T-helper 17 cell (primary cell): ENCODE results near the gene KBTBD4. TPM values are rescaled to one million over a fixed set of nuclear protein-coding genes. Genes with fewer than 3 reads are reported as not detected.
A peak's percentile ranks its signal among the peaks of the same experiment; 100 is the strongest.
"Not testable (repeated sequence)": the region's sequence is repeated elsewhere in the genome, so short reads cannot be mapped to it uniquely, and the experiment has no call there.

ENCODE experiments used
- ATAC-seq: fragments of 150-1000 bp; cut with Tn5 transposase; 2 replicates; pipeline ENCODE4 v1.10.0; 2021; ENCODE audit warnings: mild to moderate bottlenecking, moderate library complexity
- DNase-seq, 3 donors: peaks; one replicate each; pipeline versions ENCODE4 v3.0.0 to v3.0.0-alpha.2; 2020 to 2021
- H3K9me3 ChIP-seq: one replicate; pipeline ENCODE4 v1.7.0; 2013; ENCODE audit warnings: low read length, mild to moderate bottlenecking; ENCODE audit not compliant: control insufficient read depth, poor library complexity, severe bottlenecking
- H3K27ac Mint-ChIP-seq: one replicate; pipeline ENCODE4 v1.8.0; 2022; ENCODE audit warnings: mild to moderate bottlenecking, moderate library complexity, mixed read lengths
- H3K27me3 Mint-ChIP-seq: one replicate; pipeline ENCODE4 v1.8.0; 2022; ENCODE audit warnings: mixed read lengths
- H3K36me3 Mint-ChIP-seq: one replicate; pipeline ENCODE4 v1.8.0; 2022; ENCODE audit warnings: low read depth, mixed read lengths
- H3K4me1 Mint-ChIP-seq: one replicate; pipeline ENCODE4 v1.8.0; 2022; ENCODE audit warnings: mild to moderate bottlenecking, mixed read lengths
- H3K4me3 Mint-ChIP-seq: one replicate; pipeline ENCODE4 v1.8.0; 2022; ENCODE audit warnings: mild to moderate bottlenecking, moderate library complexity, mixed read lengths
- total RNA-seq, 4 donors: library from RNA in 2 of 4; stranded (reverse) in 2 of 4; gene quantifications; one replicate each; pipeline ENCODE4 v1.2.3 and lab custom pipeline; 2022 to 2026

KBTBD4 gene
- total RNA-seq, 2 donors from 2014 or later, result 20.0 to 23.7 TPM

GRCh38 chr11:47541070-47541469 is 37.7 kb downstream of the KBTBD4 start:
- no peak for ATAC-seq
- Mint-ChIP-seq H3K4me1 (peaks cover 38% of the 10 kb centered on the region), H3K36me3 (no peaks in the 10 kb centered on the region), H3K4me3 (peak overlapping the region; percentile 80), H3K27me3 (no peaks in the 10 kb centered on the region), H3K27ac (peak overlapping the region; percentile 89)
- DNase-seq, result no peak
- H3K9me3 ChIP-seq, result no peaks in the 10 kb centered on the region

DNA sequence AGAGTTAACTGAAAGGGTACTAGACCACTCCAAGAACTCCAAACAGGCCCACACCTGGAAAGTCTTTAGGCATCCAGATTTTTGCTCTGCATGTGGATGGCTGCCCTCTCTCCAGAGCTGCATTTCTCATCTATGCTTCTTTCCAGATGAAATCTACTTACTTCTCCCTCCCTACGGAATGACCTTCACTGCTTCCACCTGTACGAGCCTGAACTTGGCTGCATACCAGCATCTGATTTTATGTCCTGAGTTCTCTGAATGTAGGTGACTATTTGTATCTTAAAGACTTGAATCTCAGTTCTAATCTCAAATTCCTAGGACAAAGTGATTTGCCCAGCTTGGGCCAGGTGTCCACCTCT is 39.1 kb downstream of the KBTBD4 start:
- Mint-ChIP-seq H3K4me3 (no peak overlapping the region), H3K4me1 (peaks cover 43% of the 10 kb centered on the region), H3K27me3 (no peaks in the 10 kb centered on the region), H3K36me3 (no peaks in the 10 kb centered on the region), H3K27ac (peak overlapping the region; percentile 89)
- DNase-seq (no peak), ATAC-seq (no peak)
- H3K9me3 ChIP-seq, result no peaks in the 10 kb centered on the region

GRCh38 chr11:47538741-47539565 is 39.8 kb downstream of the KBTBD4 start:
- no peaks in the 10 kb centered on the region for H3K36me3 Mint-ChIP-seq
- H3K27me3 Mint-ChIP-seq, result no peaks in the 10 kb centered on the region
- H3K4me3 Mint-ChIP-seq, result peak overlapping the region; percentile 65
- H3K9me3 ChIP-seq, result no peaks in the 10 kb centered on the region
- DNase-seq (no peak), ATAC-seq (no peak)
- peak overlapping the region; percentile 89 for H3K27ac Mint-ChIP-seq
- H3K4me1 Mint-ChIP-seq, result peaks cover 38% of the 10 kb centered on the region

- H3K27me3 Mint-ChIP-seq, result no peaks in the 10 kb centered on the region
- H3K27ac Mint-ChIP-seq, result peak overlapping the region; percentile 43
- no peaks in the 10 kb centered on the region for H3K36me3 Mint-ChIP-seq
- no peaks in the 10 kb centered on the region for H3K9me3 ChIP-seq
- ATAC-seq, result no peak
- no peak overlapping the region for H3K4me3 Mint-ChIP-seq
- no peak for DNase-seq
- H3K4me1 Mint-ChIP-seq, result peaks cover 36% of the 10 kb centered on the region
Observed at GRCh38 chr11:47536915-47537314, 41.9 kb downstream of the KBTBD4 start.

GRCh38 chr11:47534704-47535251 is 44.0 kb downstream of the KBTBD4 start:
- Mint-ChIP-seq H3K27ac (no peak overlapping the region), H3K4me1 (peaks cover 28% of the 10 kb centered on the region), H3K27me3 (no peaks in the 10 kb centered on the region), H3K36me3 (no peaks in the 10 kb centered on the region), H3K4me3 (no peak overlapping the region)
- ATAC-seq (no peak), DNase-seq (no peak)
- no peaks in the 10 kb centered on the region for H3K9me3 ChIP-seq

- Mint-ChIP-seq H3K36me3 (no peaks in the 10 kb centered on the region), H3K4me3 (no peak overlapping the region), H3K27ac (peak overlapping the region; percentile 86), H3K27me3 (no peaks in the 10 kb centered on the region), H3K4me1 (peaks cover 25% of the 10 kb centered on the region)
- ATAC-seq (no peak), DNase-seq (no peak)
- H3K9me3 ChIP-seq, result no peaks in the 10 kb centered on the region
Observed at GRCh38 chr11:47533690-47534151, 45.0 kb downstream of the KBTBD4 start.

DNA sequence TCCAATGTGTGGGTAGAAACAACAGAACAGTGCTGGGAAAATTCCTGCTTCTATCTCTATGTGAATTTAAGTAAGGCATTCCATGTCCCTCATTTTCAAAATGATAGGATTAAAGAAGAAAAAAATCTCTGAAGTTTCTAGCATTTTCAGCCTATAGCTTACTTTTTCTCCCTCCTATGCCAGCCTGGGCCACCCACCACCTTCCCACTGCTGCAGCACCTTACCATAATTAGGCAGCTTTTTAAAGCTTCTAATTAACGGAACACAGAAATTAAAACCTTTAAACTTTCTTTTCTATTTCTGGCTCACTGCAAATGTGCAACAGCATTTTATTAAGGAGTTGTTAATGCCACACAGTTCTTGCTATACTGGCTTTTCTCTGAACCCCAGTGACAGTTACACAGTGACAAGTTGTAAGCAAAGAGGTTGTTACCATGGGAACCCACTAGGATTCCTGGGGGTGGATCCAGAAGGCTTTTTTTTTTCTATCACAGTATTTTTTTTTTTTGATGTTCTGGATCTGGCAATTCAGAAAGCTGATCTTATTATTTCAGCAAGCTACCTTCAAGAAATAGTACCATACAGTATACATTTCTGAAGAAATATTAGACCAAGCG is 46.1 kb downstream of the KBTBD4 start:
- Mint-ChIP-seq H3K4me3 (no peak overlapping the region), H3K4me1 (peaks cover 26% of the 10 kb centered on the region), H3K27me3 (no peaks in the 10 kb centered on the region), H3K27ac (peak overlapping the region; percentile 86), H3K36me3 (no peaks in the 10 kb centered on the region)
- no peak for DNase-seq
- H3K9me3 ChIP-seq, result no peaks in the 10 kb centered on the region
- no peak for ATAC-seq

- Mint-ChIP-seq H3K27ac (peak overlapping the region; percentile 86), H3K4me1 (peaks cover 26% of the 10 kb centered on the region), H3K27me3 (no peaks in the 10 kb centered on the region), H3K36me3 (no peaks in the 10 kb centered on the region), H3K4me3 (no peak overlapping the region)
- ATAC-seq (no peak), DNase-seq (no peak)
- H3K9me3 ChIP-seq, result no peaks in the 10 kb centered on the region
Observed at GRCh38 chr11:47531666-47532065, 47.1 kb downstream of the KBTBD4 start.

- not testable (repeated sequence) for H3K27me3 Mint-ChIP-seq, H3K36me3 Mint-ChIP-seq, H3K4me3 Mint-ChIP-seq, H3K9me3 ChIP-seq, DNase-seq, ATAC-seq
- H3K4me1 Mint-ChIP-seq, result peaks cover 29% of the 10 kb centered on the region
- H3K27ac Mint-ChIP-seq, result peak overlapping the region; percentile 86
Observed at GRCh38 chr11:47530721-47531120, 48.0 kb downstream of the KBTBD4 start.

DNA sequence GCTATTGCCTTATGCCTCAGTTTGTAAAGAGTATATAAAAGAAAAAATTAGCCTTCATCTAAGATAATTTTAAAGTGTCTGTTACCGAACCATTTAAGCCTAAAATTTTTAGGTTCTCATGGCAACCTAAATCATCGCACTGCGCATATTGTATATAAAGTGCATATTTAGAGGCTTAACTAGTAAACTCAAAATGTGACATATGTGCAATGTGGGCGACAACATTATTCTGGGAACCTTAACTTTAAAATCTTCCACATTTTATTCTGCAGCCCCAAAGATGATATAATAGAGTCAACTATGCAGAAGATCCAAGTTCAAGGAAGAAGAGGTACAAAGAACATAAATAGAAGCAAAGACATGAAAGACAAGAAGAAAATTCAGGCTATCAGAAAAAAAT is 48.8 kb downstream of the KBTBD4 start:
- DNase-seq (no peak), ATAC-seq (no peak)
- H3K27me3 Mint-ChIP-seq, result no peaks in the 10 kb centered on the region
- peaks cover 30% of the 10 kb centered on the region for H3K4me1 Mint-ChIP-seq
- H3K4me3 Mint-ChIP-seq, result peak overlapping the region; percentile 19
- no peaks in the 10 kb centered on the region for H3K9me3 ChIP-seq
- H3K27ac Mint-ChIP-seq, result peak overlapping the region; percentile 86
- no peaks in the 10 kb centered on the region for H3K36me3 Mint-ChIP-seq

GRCh38 chr11:47527186-47527585 is 51.6 kb downstream of the KBTBD4 start:
- Mint-ChIP-seq H3K27me3 (no peaks in the 10 kb centered on the region), H3K27ac (peak overlapping the region; percentile 100), H3K4me3 (no peak overlapping the region), H3K36me3 (no peaks in the 10 kb centered on the region), H3K4me1 (peaks cover 42% of the 10 kb centered on the region)
- no peaks in the 10 kb centered on the region for H3K9me3 ChIP-seq
- DNase-seq (no peak), ATAC-seq (no peak)

GRCh38 chr11:47526032-47526431 is 52.7 kb downstream of the KBTBD4 start:
- peaks cover 42% of the 10 kb centered on the region for H3K4me1 Mint-ChIP-seq
- not testable (repeated sequence) for H3K9me3 ChIP-seq, ATAC-seq, H3K27me3 Mint-ChIP-seq, H3K36me3 Mint-ChIP-seq, DNase-seq
- H3K4me3 Mint-ChIP-seq, result peak overlapping the region; percentile 63
- H3K27ac Mint-ChIP-seq, result peak overlapping the region; percentile 100

- Mint-ChIP-seq H3K36me3 (no peaks in the 10 kb centered on the region), H3K27ac (peak overlapping the region; percentile 100), H3K4me3 (peak overlapping the region; percentile 89), H3K4me1 (peaks cover 38% of the 10 kb centered on the region), H3K27me3 (no peaks in the 10 kb centered on the region)
- DNase-seq (peak in 1 of 3 donors; percentile 18), ATAC-seq (peak; percentile 62)
- no peaks in the 10 kb centered on the region for H3K9me3 ChIP-seq
Observed at GRCh38 chr11:47524291-47524874, 54.4 kb downstream of the KBTBD4 start.
